Right lobe of liver (tissue), 6 donors: Measurements from ENCODE around the gene SYNPO. TPM values are rescaled to one million over a fixed set of nuclear protein-coding genes. Genes with fewer than 3 reads are reported as not detected.

Source experiments
- ATAC-seq, 4 donors: fragments of 200-7000 bp; cut with Tn5 transposase; one replicate each; pipeline ENCODE4 v1.9.1; 2020; ENCODE audit warnings: mild to moderate bottlenecking in 4 of 4, moderate library complexity in 4 of 4
- DNase-seq, 3 donors: peaks; one replicate each; pipeline ENCODE4 v3.0.0-alpha.2; 2020
- H3K27ac ChIP-seq, 3 donors: fragments of 200-600 bp; one replicate each; pipeline ENCODE4 v1.8.0; 2022
- H3K27me3 ChIP-seq, 2 donors: fragments of 200-600 bp; one replicate each; pipeline ENCODE4 v1.8.0; 2022
- H3K36me3 ChIP-seq, 4 donors: fragments of 200-600 bp; sonication (generic) in 1 of 4; one replicate each; pipeline versions ENCODE4 v1.5.1 to v1.8.0; 2017 to 2022; ENCODE audit warnings: control low read depth in 1 of 4
- H3K4me1 ChIP-seq, 4 donors: fragments of 200-600 bp; sonication (generic) in 1 of 4; one replicate each; pipeline versions ENCODE4 v1.5.1 to v1.8.0; 2017 to 2022; ENCODE audit warnings: control low read depth in 1 of 4
- H3K4me3 ChIP-seq, 3 donors: fragments of 200-600 bp; one replicate each; pipeline ENCODE4 v1.8.0; 2022
- H3K9me3 ChIP-seq, 4 donors: fragments of 200-600 bp; sonication (generic) in 1 of 4; one replicate each; pipeline versions ENCODE4 v1.5.1 to v1.8.0; 2017 to 2022; ENCODE audit warnings: control low read depth in 1 of 4
- CTCF ChIP-seq, 4 donors: fragments of 200-600 bp in 3 of 4; fragments of 450-650 bp in 1 of 4; IDR thresholded peaks; one replicate each; pipeline versions ENCODE4 v1.5.1 to v1.8.0; 2016 to 2022; ENCODE audit warnings: antibody characterized with exemption in 4 of 4, mild to moderate bottlenecking in 2 of 4
- POLR2A ChIP-seq: fragments of 450-650 bp; IDR thresholded peaks from one replicate; pipeline ENCODE4 v1.6.1; 2017; ENCODE audit warnings: antibody characterized with exemption, mild to moderate bottlenecking
- WGBS: methylation state at CpG from one replicate; pipeline ENCODE4 v1.1.6; 2018; ENCODE audit warnings: low coverage, low lambda C conversion rate; ENCODE audit not compliant: insufficient coverage; ENCODE audit errors: missing lambda C conversion rate; 5-methylcytosine and 5-hydroxymethylcytosine counted together
- intact Hi-C, 2 donors: fragments of 100-400 bp; cut with DNase I; formaldehyde crosslinking; loops; one replicate each; pipeline versions ENCODE4 v1.11.2 to v1.14.1; 2022
- total RNA-seq, 6 experiments: library from RNA; depleted of rRNA in 2 of 6; stranded (reverse); fragments of >200 nt in 2 of 6; fragmentation: NEBNext Ultra II Directional in 3 of 6; extraction: Animal tissue kit (Norgen Biotek cat#: 25700) in 3 of 6; gene quantifications; one replicate each; pipeline versions ENCODE4 v1.1.0 to v1.2.4, GENCODE V29; 2016 to 2023
- donor health status: DM: no; HTN: yes; CAD: no.
- donor health status: DM: no; HTN: no; CAD: no.
- donor health status: DM: no; HTN: no; CAD: no.
- donor health status: DM: no; HTN: yes; CAD: no.
- donor health status: DM: no; HTN: yes; CAD: no.

The SYNPO gene
- total RNA-seq, 6 experiments from 2014 or later, result 23.4 to 51.8 (median 35.6) TPM

GRCh38 chr5:150612405-150612804 lies 28.1 kb upstream of the SYNPO start:
- H3K36me3 ChIP-seq, result no peaks in the 10 kb centered on the region
- H3K9me3 ChIP-seq, result no peaks in the 10 kb centered on the region
- peak in 2 of 4 donors; percentile 3 for ATAC-seq
- H3K4me3 ChIP-seq, result no peak overlapping the region
- H3K4me1 ChIP-seq, result peaks cover 2 to 74% (median 44%) of the 10 kb centered on the region in 4 donors
- intact Hi-C loops, result no loop called here
- TF ChIP-seq CTCF (IDR thresholded peaks at IDR 0.05), result no peak
- no peak for TF ChIP-seq POLR2A
- WGBS, result 34% methylated on average over 4 of the region's 4 CpGs
- peak overlapping the region in 2 of 3 donors; percentile 43 to 87 for H3K27ac ChIP-seq
- no peak for DNase-seq
- H3K27me3 ChIP-seq, result no peaks in the 10 kb centered on the region

GRCh38 chr5:150612905-150613670 lies 27.4 kb upstream of the SYNPO start:
- 68% methylated on average over 4 of the region's 4 CpGs for WGBS
- DNase-seq (peak in 1 of 3 donors; percentile 84), ATAC-seq (no peak)
- Histone ChIP-seq H3K4me1 (peaks cover 2 to 81% (median 47%) of the 10 kb centered on the region in 4 donors), H3K27ac (peak overlapping the region in 2 of 3 donors; percentile 43 to 68), H3K27me3 (no peaks in the 10 kb centered on the region), H3K9me3 (no peaks in the 10 kb centered on the region), H3K36me3 (no peaks in the 10 kb centered on the region), H3K4me3 (no peak overlapping the region)
- no peak for TF ChIP-seq CTCF (IDR thresholded peaks at IDR 0.05)
- intact Hi-C loops, result no loop called here

- ATAC-seq (peak; percentile 36 to 61 (median 59)), DNase-seq (peak; percentile 81 to 91 (median 90))
- 34% methylated on average over 4 of the region's 9 CpGs for WGBS
- H3K9me3 ChIP-seq, result no peaks in the 10 kb centered on the region
- H3K4me1 ChIP-seq, result peaks cover 2 to 82% (median 50%) of the 10 kb centered on the region in 4 donors
- no peak overlapping the region for H3K4me3 ChIP-seq
- no peaks in the 10 kb centered on the region for H3K27me3 ChIP-seq
- H3K27ac ChIP-seq, result peak overlapping the region in 2 of 3 donors; percentile 68 to 85
- intact Hi-C loops, result no loop called here
- no peak for TF ChIP-seq POLR2A
- TF ChIP-seq CTCF (IDR thresholded peaks at IDR 0.05), result peak; percentile 13 to 53 (median 48)
- H3K36me3 ChIP-seq, result no peaks in the 10 kb centered on the region
These were observed 26.3 kb upstream of the SYNPO start for GRCh38 chr5:150613991-150614660.

GRCh38 chr5:150614661-150615060 lies 25.8 kb upstream of the SYNPO start:
- no peak for ATAC-seq
- Histone ChIP-seq H3K4me1 (peaks cover 2 to 80% (median 48%) of the 10 kb centered on the region in 4 donors), H3K27ac (peak overlapping the region in 2 of 3 donors; percentile 68 to 85), H3K9me3 (no peaks in the 10 kb centered on the region), H3K27me3 (no peaks in the 10 kb centered on the region), H3K36me3 (no peaks in the 10 kb centered on the region), H3K4me3 (no peak overlapping the region)
- no peak for DNase-seq
- intact Hi-C loops, result no loop called here
- TF ChIP-seq CTCF (IDR thresholded peaks at IDR 0.05) (no peak), POLR2A (no peak)
- 47% methylated on average over 2 of the region's 4 CpGs for WGBS
